Measurements from ENCODE around the gene LCP2.
"Not testable (repeated sequence)": the region's sequence is repeated elsewhere in the genome, so short reads cannot be mapped to it uniquely, and the experiment has no call there.

The LCP2 gene

GRCh38 chr5:170246126-170246870 lies 51.3 kb downstream of the LCP2 start:
- DNase-seq: no peak

GRCh38 chr5:170245436-170245835 lies 52.1 kb downstream of the LCP2 start:
- not testable (repeated sequence) for DNase-seq

- DNase-seq: no peak
Measured at GRCh38 chr5:170238456-170239196, 59.0 kb downstream of the LCP2 start.

GRCh38 chr5:170235876-170236864 lies 61.4 kb downstream of the LCP2 start:
- no peak for DNase-seq

- no peak for DNase-seq
Measured at GRCh38 chr5:170233358-170233892, 64.2 kb downstream of the LCP2 start.

- no peak for DNase-seq
Measured at GRCh38 chr5:170232786-170233185, 64.8 kb downstream of the LCP2 start, which contains the start of gene C5orf58. Gene C5orf58, plus strand, starts transcription at chr5:170232985. Its CDS starts 1,992 bp downstream, at chr5:170234977.

- no peak for DNase-seq
Measured at GRCh38 chr5:170228762-170229435, 68.7 kb downstream of the LCP2 start.

GRCh38 chr5:170226661-170227060 lies 70.9 kb downstream of the LCP2 start:
- DNase-seq: no peak

GRCh38 chr5:170226129-170226615 lies 71.4 kb downstream of the LCP2 start:
- DNase-seq: no peak

GRCh38 chr5:170225326-170226128 lies 72.0 kb downstream of the LCP2 start:
- DNase-seq: peak; percentile 75 to 78

- no peak for DNase-seq
Measured at GRCh38 chr5:170223906-170224305, 73.7 kb downstream of the LCP2 start.

- no peak for DNase-seq
Measured at GRCh38 chr5:170223360-170223759, 74.2 kb downstream of the LCP2 start.

- no peak for DNase-seq
Measured at GRCh38 chr5:170221327-170221741, 76.2 kb downstream of the LCP2 start.

GRCh38 chr5:170220191-170220590 lies 77.4 kb downstream of the LCP2 start:
- no peak for DNase-seq

- no peak for DNase-seq
Measured at GRCh38 chr5:170219615-170220014, 78.0 kb downstream of the LCP2 start.

GRCh38 chr5:170218726-170219125 lies 78.9 kb downstream of the LCP2 start:
- no peak for DNase-seq

GRCh38 chr5:170217831-170218230 lies 79.7 kb downstream of the LCP2 start:
- DNase-seq: no peak

GRCh38 chr5:170216257-170216864 lies 81.2 kb downstream of the LCP2 start:
- DNase-seq: no peak

- DNase-seq: no peak
Measured at GRCh38 chr5:170211575-170212334, 85.8 kb downstream of the LCP2 start.

- no peak for DNase-seq
Measured at GRCh38 chr5:170206958-170207357, 90.6 kb downstream of the LCP2 start.
